Activated CD8-positive, alpha-beta memory T cell treated with anti-CD3 and anti-CD28 coated beads, Interleukin-2, amount 10 ng/mL, durations not matched to agents 7 days and 5 days (primary cell): ENCODE data around the gene MME. TPM values are rescaled to one million over a fixed set of nuclear protein-coding genes. Genes with fewer than 3 reads are reported as not detected.

Experiments
- ATAC-seq: fragments of 150-1000 bp; cut with Tn5 transposase; one replicate; pipeline ENCODE4 v1.10.0; 2021; ENCODE audit warnings: moderate library complexity
- CTCF ChIA-PET: fragments of 350-600 bp; sonication (Branson Sonifier 250); formaldehyde crosslinking; loops from one replicate; lab custom pipeline; 2021; ENCODE audit warnings: antibody characterized with exemption; lab: Charles Lee
- DNase-seq: peaks from one replicate; pipeline ENCODE4 v3.0.0-alpha.2; 2020
- H3K27ac Mint-ChIP-seq: one replicate; pipeline ENCODE4 v1.8.0; 2021; ENCODE audit warnings: mild to moderate bottlenecking, mixed read lengths
- H3K27me3 Mint-ChIP-seq: one replicate; pipeline ENCODE4 v1.8.0; 2021; ENCODE audit warnings: mixed read lengths
- H3K36me3 Mint-ChIP-seq: one replicate; pipeline ENCODE4 v1.8.0; 2021; ENCODE audit warnings: mild to moderate bottlenecking, mixed read lengths
- H3K4me1 Mint-ChIP-seq: one replicate; pipeline ENCODE4 v1.8.0; 2021; ENCODE audit warnings: mixed read lengths
- H3K4me3 Mint-ChIP-seq: one replicate; pipeline ENCODE4 v1.8.0; 2021; ENCODE audit warnings: mild to moderate bottlenecking, moderate library complexity, mixed read lengths
- H3K9me3 Mint-ChIP-seq: one replicate; pipeline ENCODE4 v1.8.0; 2022; ENCODE audit warnings: low read depth, mixed read lengths
- total RNA-seq, 2 experiments: library from RNA; stranded (reverse); gene quantifications; one replicate each; pipeline ENCODE4 v1.2.3, GENCODE V29; 2021

The MME gene
- total RNA-seq, result not detected

GRCh38 chr3:155079746-155080487, at the start of gene MME:
TSS of gene MME (plus strand) at chr3:155080319. CDS start at chr3:155084168, 3,849 bp downstream.
- Mint-ChIP-seq H3K9me3 (no peaks in the 10 kb centered on the region), H3K27ac (no peak within 1 kb of the TSS), H3K27me3 (peaks cover 45% of the 10 kb centered on the region), H3K4me3 (no peak within 1 kb of the TSS), H3K4me1 (no peaks in the 10 kb centered on the region), H3K36me3 (no peaks in the 10 kb centered on the region)
- no peak for DNase-seq
- CTCF ChIA-PET, result no interaction called here
- ATAC-seq, result no peak

DNA sequence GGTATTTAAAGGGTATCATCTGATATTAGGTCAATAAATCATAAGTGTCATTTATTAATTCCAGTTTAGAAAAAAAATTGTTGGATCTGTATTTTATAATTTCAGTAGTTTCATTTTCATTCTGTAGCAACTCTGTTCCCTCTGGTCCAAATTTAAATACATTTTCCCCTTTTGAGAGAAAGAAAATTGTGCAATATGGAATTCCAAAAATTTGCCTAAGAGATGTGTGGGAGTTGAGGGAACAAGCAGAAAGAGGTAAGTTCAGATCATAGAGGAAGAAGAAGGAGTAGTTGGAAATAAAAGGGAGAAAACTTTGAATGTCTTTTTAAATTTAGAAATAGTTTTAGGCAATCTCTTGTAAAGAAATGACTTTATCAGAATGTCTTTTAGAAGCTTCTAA, 48.9 kb upstream of the MME start:
- Mint-ChIP-seq H3K27me3 (no peaks in the 10 kb centered on the region), H3K36me3 (no peaks in the 10 kb centered on the region), H3K9me3 (no peaks in the 10 kb centered on the region), H3K27ac (no peak overlapping the region), H3K4me3 (no peak overlapping the region), H3K4me1 (no peaks in the 10 kb centered on the region)
- DNase-seq, result no peak
- ATAC-seq, result no peak
- CTCF ChIA-PET, result interaction anchor here (0.6 kb wide), 1 partner anchor 12 kb away, joined by 4 read pairs; no protein-coding TSS in a partner anchor

- DNase-seq (no peak), ATAC-seq (no peak)
- H3K36me3 Mint-ChIP-seq, result no peaks in the 10 kb centered on the region
- no peak overlapping the region for H3K27ac Mint-ChIP-seq
- no peaks in the 10 kb centered on the region for H3K27me3 Mint-ChIP-seq
- CTCF ChIA-PET, result no interaction called here
- no peaks in the 10 kb centered on the region for H3K9me3 Mint-ChIP-seq
- H3K4me3 Mint-ChIP-seq, result no peak overlapping the region
- H3K4me1 Mint-ChIP-seq, result no peaks in the 10 kb centered on the region
Observed at GRCh38 chr3:155032918-155033317, 47.2 kb upstream of the MME start.

DNA sequence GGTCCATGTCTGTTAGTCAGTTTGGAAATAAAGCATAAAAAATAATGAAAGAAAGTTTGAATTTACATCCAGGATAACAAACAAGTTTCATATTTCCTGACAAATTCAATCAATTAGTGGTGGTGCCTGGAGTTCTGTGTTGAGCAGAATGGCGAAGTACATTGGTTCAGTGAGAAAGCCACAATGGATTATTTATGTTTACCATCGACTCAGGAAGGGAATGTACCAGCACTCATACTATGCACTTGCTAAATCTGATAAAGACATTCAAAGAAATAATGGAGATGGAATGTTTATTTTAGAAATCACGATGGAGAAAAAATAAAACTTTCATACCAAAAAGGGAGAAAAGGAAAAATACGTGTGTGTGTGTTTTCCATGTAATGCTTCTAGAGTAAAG, 45.3 kb upstream of the MME start:
- no peaks in the 10 kb centered on the region for H3K9me3 Mint-ChIP-seq
- no peaks in the 10 kb centered on the region for H3K36me3 Mint-ChIP-seq
- no peaks in the 10 kb centered on the region for H3K27me3 Mint-ChIP-seq
- no peak overlapping the region for H3K27ac Mint-ChIP-seq
- H3K4me1 Mint-ChIP-seq, result no peaks in the 10 kb centered on the region
- CTCF ChIA-PET, result no interaction called here
- DNase-seq (no peak), ATAC-seq (no peak)
- H3K4me3 Mint-ChIP-seq, result no peak overlapping the region

DNA sequence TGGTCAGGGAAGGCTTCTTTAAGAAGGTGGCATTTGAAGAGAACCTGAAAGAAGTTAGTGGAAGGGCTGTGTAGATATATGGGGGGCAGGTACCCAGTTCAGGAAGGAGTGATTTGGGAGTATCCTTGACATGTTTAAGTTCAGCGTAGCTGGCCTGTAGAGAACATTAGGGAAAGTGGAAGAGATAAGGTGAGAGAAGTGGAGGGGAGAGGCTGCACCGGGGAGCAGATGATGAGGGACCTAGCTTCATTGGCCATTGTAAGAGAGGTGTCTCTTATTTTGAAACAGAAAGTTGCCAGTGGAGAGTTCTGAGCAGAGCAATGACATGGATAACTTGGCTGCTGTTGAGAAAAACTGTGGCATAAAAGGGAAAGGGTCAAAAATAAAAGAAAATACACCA, 44.6 kb upstream of the MME start:
- Mint-ChIP-seq H3K4me1 (no peaks in the 10 kb centered on the region), H3K27ac (no peak overlapping the region), H3K27me3 (no peaks in the 10 kb centered on the region), H3K4me3 (no peak overlapping the region), H3K36me3 (no peaks in the 10 kb centered on the region), H3K9me3 (no peaks in the 10 kb centered on the region)
- CTCF ChIA-PET, result no interaction called here
- DNase-seq (no peak), ATAC-seq (no peak)

- CTCF ChIA-PET, result no interaction called here
- DNase-seq, result no peak
- Mint-ChIP-seq H3K9me3 (no peaks in the 10 kb centered on the region), H3K27ac (no peak overlapping the region), H3K4me3 (no peak overlapping the region), H3K27me3 (no peaks in the 10 kb centered on the region), H3K4me1 (no peaks in the 10 kb centered on the region), H3K36me3 (no peaks in the 10 kb centered on the region)
- no peak for ATAC-seq
Observed at GRCh38 chr3:155037508-155038202, 42.5 kb upstream of the MME start.

DNA sequence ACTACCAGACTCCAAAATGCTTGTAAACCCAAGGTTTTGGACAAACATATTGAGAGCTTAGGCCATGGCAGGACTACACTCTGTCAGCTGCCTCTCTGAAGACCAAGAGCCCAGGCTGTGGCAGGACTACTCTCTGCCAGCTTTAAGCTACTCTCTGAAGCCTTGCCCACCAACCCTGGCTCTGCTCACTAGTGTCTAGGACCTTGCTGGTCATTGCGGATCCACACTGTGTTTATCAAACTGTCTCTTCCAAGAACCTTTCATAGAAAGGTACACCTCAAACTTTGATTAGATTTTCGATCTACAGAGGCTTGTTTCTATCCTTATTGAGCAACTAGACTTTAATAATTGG, 41.9 kb upstream of the MME start:
- Mint-ChIP-seq H3K4me1 (no peaks in the 10 kb centered on the region), H3K36me3 (no peaks in the 10 kb centered on the region), H3K4me3 (no peak overlapping the region), H3K27ac (no peak overlapping the region), H3K27me3 (no peaks in the 10 kb centered on the region), H3K9me3 (no peaks in the 10 kb centered on the region)
- ATAC-seq, result no peak
- DNase-seq, result no peak
- CTCF ChIA-PET, result no interaction called here

DNA sequence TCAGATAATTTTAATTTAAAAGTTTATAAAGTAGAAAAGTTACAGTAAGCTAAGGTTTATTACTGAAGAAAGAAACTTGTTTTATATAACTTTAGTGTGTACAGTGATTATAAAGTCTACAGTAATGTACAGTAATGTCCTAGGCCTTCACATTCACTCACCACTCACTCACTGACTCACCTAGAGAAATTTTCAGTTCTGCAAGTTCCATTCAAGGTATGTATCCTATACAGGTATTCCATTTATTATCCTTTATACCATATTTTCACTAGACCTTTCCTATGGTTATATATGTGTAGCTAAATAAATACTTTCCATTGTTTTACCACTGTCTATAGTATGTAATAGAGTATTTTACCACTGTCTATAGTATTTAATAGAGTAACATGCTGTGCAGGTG, 33.2 kb upstream of the MME start:
- ATAC-seq, result no peak
- Mint-ChIP-seq H3K27me3 (no peaks in the 10 kb centered on the region), H3K4me3 (no peak overlapping the region), H3K36me3 (no peaks in the 10 kb centered on the region), H3K9me3 (peaks cover 2% of the 10 kb centered on the region), H3K27ac (no peak overlapping the region), H3K4me1 (no peaks in the 10 kb centered on the region)
- no peak for DNase-seq
- CTCF ChIA-PET, result no interaction called here

DNA sequence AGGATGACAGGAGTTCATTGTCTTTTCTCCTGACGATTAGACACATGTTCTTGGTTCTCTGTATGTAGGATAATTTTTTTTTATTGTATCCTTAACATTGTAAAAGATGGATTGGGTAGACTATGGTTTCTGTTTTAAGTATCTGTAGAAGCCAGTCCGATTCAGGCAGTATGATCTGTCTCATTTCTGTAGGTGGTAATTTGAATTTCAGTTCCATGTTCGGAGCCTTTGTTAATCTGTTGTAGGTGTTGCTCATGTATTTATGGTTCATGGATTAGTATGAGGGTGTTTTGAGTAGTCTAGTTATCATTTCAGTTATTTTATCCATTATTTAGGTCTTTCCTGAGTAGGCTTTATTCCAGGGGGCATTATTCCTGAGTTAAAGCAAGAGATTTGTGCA, 32.4 kb upstream of the MME start:
- peaks cover 2% of the 10 kb centered on the region for H3K9me3 Mint-ChIP-seq
- no peaks in the 10 kb centered on the region for H3K4me1 Mint-ChIP-seq
- no peak overlapping the region for H3K4me3 Mint-ChIP-seq
- ATAC-seq, result no peak
- H3K27me3 Mint-ChIP-seq, result no peaks in the 10 kb centered on the region
- CTCF ChIA-PET, result no interaction called here
- DNase-seq, result no peak
- H3K36me3 Mint-ChIP-seq, result no peaks in the 10 kb centered on the region
- H3K27ac Mint-ChIP-seq, result no peak overlapping the region

DNA sequence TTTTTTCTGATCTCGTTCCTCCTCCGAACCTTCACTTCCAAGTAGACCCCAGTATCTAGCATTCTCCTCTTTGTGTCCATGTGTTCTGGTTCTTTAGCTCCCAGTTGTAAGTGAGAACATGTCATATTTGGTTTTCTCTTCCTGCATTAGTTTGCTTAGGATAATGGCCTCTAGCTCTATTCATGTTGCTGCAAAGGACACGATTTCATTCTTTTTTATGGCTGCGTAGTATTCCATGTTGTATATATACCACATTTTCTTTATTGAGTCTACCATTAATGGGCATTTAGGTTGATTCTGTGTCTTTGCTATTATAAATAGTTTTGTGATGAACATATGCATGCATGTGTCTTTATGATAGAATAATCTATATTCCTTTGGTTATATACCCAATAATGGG, 30.2 kb upstream of the MME start:
- no peak for DNase-seq
- no peak overlapping the region for H3K27ac Mint-ChIP-seq
- H3K4me1 Mint-ChIP-seq, result no peaks in the 10 kb centered on the region
- H3K27me3 Mint-ChIP-seq, result no peaks in the 10 kb centered on the region
- H3K9me3 Mint-ChIP-seq, result peaks cover 10% of the 10 kb centered on the region
- no peak overlapping the region for H3K4me3 Mint-ChIP-seq
- no peak for ATAC-seq
- CTCF ChIA-PET, result no interaction called here
- H3K36me3 Mint-ChIP-seq, result no peaks in the 10 kb centered on the region

DNA sequence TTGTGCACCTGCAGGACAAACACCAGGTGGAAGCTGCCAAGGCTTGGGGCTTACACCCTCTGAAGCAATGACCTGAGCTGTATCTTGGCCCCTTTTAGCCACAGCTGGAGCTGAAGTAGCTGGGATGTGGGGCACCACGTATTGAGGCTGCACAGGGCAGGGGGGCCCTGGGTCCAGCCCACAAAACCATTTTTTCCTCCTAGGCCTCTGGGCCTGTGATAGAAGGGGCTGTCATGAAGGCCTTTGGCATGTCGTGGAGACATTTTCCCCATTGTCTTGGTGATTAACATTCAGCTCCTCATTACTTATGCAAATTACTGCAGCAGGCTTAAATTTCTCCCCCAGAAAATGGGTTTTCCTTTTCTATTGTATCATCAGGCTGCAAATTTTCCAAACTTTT, 27.6 kb upstream of the MME start:
- DNase-seq (no peak), ATAC-seq (no peak)
- peaks cover 8% of the 10 kb centered on the region for H3K9me3 Mint-ChIP-seq
- CTCF ChIA-PET, result no interaction called here
- H3K36me3 Mint-ChIP-seq, result no peaks in the 10 kb centered on the region
- no peaks in the 10 kb centered on the region for H3K27me3 Mint-ChIP-seq
- H3K4me1 Mint-ChIP-seq, result no peaks in the 10 kb centered on the region
- no peak overlapping the region for H3K4me3 Mint-ChIP-seq
- H3K27ac Mint-ChIP-seq, result no peak overlapping the region

DNA sequence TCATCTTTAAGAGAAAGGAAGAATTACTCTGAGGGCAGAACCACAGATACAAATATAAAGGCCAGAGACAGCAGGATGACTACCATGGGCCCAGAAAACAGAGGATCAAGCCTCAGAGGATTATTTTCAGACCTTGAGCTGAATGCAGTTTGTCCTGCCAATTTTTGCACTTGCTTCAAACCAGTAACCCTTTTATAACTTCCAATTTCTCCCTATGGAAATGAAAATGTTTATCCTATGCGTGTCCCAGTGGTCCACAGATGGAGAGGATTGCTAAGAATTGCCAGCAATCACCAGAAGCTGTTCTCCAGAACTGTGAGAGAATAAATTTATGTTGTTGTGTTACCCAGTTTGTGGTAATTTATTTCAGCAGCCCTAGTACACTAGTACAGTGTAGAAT, 26.4 kb upstream of the MME start:
- Mint-ChIP-seq H3K27ac (no peak overlapping the region), H3K36me3 (no peaks in the 10 kb centered on the region), H3K9me3 (peaks cover 8% of the 10 kb centered on the region), H3K27me3 (no peaks in the 10 kb centered on the region), H3K4me1 (no peaks in the 10 kb centered on the region), H3K4me3 (no peak overlapping the region)
- CTCF ChIA-PET, result no interaction called here
- DNase-seq, result no peak
- no peak for ATAC-seq

- H3K36me3 Mint-ChIP-seq, result no peaks in the 10 kb centered on the region
- no peak for ATAC-seq
- H3K27me3 Mint-ChIP-seq, result no peaks in the 10 kb centered on the region
- H3K9me3 Mint-ChIP-seq, result no peaks in the 10 kb centered on the region
- no peak overlapping the region for H3K4me3 Mint-ChIP-seq
- H3K4me1 Mint-ChIP-seq, result no peaks in the 10 kb centered on the region
- no peak for DNase-seq
- H3K27ac Mint-ChIP-seq, result no peak overlapping the region
- CTCF ChIA-PET, result no interaction called here
Observed at GRCh38 chr3:155064920-155065319, 15.2 kb upstream of the MME start.

DNA sequence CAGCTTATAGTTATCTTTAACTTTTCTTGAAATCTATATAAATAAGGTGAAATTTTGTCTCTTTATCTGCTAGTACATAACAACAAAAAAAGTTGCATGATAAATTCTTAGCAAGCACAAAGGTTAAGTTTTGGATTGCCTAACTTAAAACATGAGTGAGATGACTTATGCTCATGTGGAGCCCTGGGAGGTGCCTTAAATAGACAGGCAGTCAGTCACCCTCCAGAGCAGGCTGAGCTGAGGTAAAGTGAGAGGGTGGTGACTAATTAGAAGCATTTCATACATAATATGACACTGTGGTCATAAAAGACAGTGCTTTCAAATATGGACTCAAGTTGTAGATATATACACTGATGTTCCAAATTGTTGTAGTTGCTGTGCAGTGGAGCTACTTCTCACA, 14.6 kb upstream of the MME start:
- Mint-ChIP-seq H3K27ac (no peak overlapping the region), H3K4me3 (no peak overlapping the region), H3K27me3 (no peaks in the 10 kb centered on the region), H3K9me3 (no peaks in the 10 kb centered on the region), H3K36me3 (no peaks in the 10 kb centered on the region), H3K4me1 (no peaks in the 10 kb centered on the region)
- ATAC-seq (no peak), DNase-seq (no peak)
- CTCF ChIA-PET, result no interaction called here
